Erythroblast (primary cell): Measurements from ENCODE around the gene STAT6.

Experiments used
- GATA1 ChIP-seq: IDR thresholded peaks from 2 replicates; pipeline ENCODE4 v1.6.1; 2011; ENCODE audit warnings: low read depth, mild to moderate bottlenecking, control low read depth, low read length, moderate library complexity
- POLR2A ChIP-seq: IDR thresholded peaks from 2 replicates; pipeline ENCODE4 v1.6.1; 2011; ENCODE audit warnings: mild to moderate bottlenecking, low read length

- TF ChIP-seq POLR2A: no peak
- TF ChIP-seq GATA1: no peak
Measured at GRCh38 chr12:57139796-57140649, 28.9 kb upstream of the STAT6 start.
